Neuronal stem cell (in vitro differentiated cells): ENCODE data around the gene SLC9A7.
A peak's percentile ranks its signal among the peaks of the same experiment; 100 is the strongest.

Source experiments
- DNase-seq: peaks from one replicate; pipeline ENCODE4 v3.0.0-alpha.2; 2013; ENCODE audit warnings: low spot score
- H2AFZ ChIP-seq: one replicate; pipeline ENCODE4 v1.6.1; 2013; ENCODE audit warnings: mild to moderate bottlenecking, low read length, inconsistent platforms
- H2AK5ac ChIP-seq: 2 replicates; pipeline ENCODE4 v1.6.1; 2013; ENCODE audit warnings: low read depth, mild to moderate bottlenecking, inconsistent platforms, low read length, moderate library complexity, mixed read lengths
- H2BK120ac ChIP-seq: 2 replicates; pipeline ENCODE4 v1.6.1; 2013; ENCODE audit warnings: low read depth, mild to moderate bottlenecking, inconsistent platforms, low read length, moderate library complexity, mixed read lengths
- H2BK12ac ChIP-seq: one replicate; pipeline ENCODE4 v1.6.1; 2013; ENCODE audit warnings: low read length, inconsistent platforms
- H2BK15ac ChIP-seq: 2 replicates; pipeline ENCODE4 v1.6.1; 2013; ENCODE audit warnings: mild to moderate bottlenecking, low read length, inconsistent platforms, mixed read lengths
- H2BK5ac ChIP-seq: one replicate; pipeline ENCODE4 v1.6.1; 2013; ENCODE audit warnings: inconsistent platforms, mild to moderate bottlenecking, low read length, moderate library complexity
- H3K14ac ChIP-seq: one replicate; pipeline ENCODE4 v1.6.1; 2013; ENCODE audit warnings: low read length, inconsistent platforms
- H3K18ac ChIP-seq: 2 replicates; pipeline ENCODE4 v1.6.1; 2013; ENCODE audit warnings: low read length, inconsistent platforms
- H3K23ac ChIP-seq: 2 replicates; pipeline ENCODE4 v1.6.1; 2013; ENCODE audit warnings: low read depth, mild to moderate bottlenecking, mixed read lengths, low read length, inconsistent platforms; ENCODE audit not compliant: poor library complexity
- H3K27ac ChIP-seq: replicated peaks from 3 replicates; pipeline ENCODE4 v1.5.1; 2013; ENCODE audit warnings: low read length, inconsistent platforms
- H3K27me3 ChIP-seq, 3 experiments: 2 replicates each; pipeline ENCODE4 v1.6.1; 2013; ENCODE audit warnings: low read length in 3 of 3, mild to moderate bottlenecking in 2 of 3, inconsistent platforms in 1 of 3, low read depth in 1 of 3, mixed read lengths in 1 of 3, moderate library complexity in 1 of 3; ENCODE audit not compliant: control insufficient read depth in 3 of 3, insufficient read depth in 3 of 3
- H3K36me3 ChIP-seq, 2 donors: replicated peaks in 1 of 2; 2 replicates each; pipeline ENCODE4 v1.6.1; 2013; ENCODE audit warnings: low read length in 2 of 2; ENCODE audit not compliant: control insufficient read depth in 2 of 2, insufficient read depth in 2 of 2
- H3K4ac ChIP-seq: 2 replicates; pipeline ENCODE4 v1.6.1; 2013; ENCODE audit warnings: inconsistent platforms, mild to moderate bottlenecking, low read length, moderate library complexity
- H3K4me1 ChIP-seq, 2 donors: 1 replicate in 1 of 2; 2 replicates in 1 of 2; pipeline ENCODE4 v1.6.1; 2013; ENCODE audit warnings: low read length in 2 of 2, low read depth in 1 of 2; ENCODE audit not compliant: control insufficient read depth in 2 of 2, insufficient read depth in 1 of 2
- H3K4me2 ChIP-seq: one replicate; pipeline ENCODE4 v1.6.1; 2013; ENCODE audit warnings: mild to moderate bottlenecking, low read length, inconsistent platforms; ENCODE audit not compliant: insufficient read depth, poor library complexity, severe bottlenecking
- H3K4me3 ChIP-seq, 2 donors: 2 replicates each; pipeline ENCODE4 v1.5.1; 2013; ENCODE audit warnings: low read length in 2 of 2, mild to moderate bottlenecking in 2 of 2, inconsistent platforms in 1 of 2, moderate library complexity in 1 of 2
- H3K79me1 ChIP-seq: one replicate; pipeline ENCODE4 v1.6.1; 2013; ENCODE audit warnings: low read depth, mild to moderate bottlenecking, inconsistent platforms, low read length, moderate library complexity
- H3K9ac ChIP-seq: one replicate; pipeline ENCODE4 v1.6.1; 2013; ENCODE audit warnings: mild to moderate bottlenecking, low read depth, low read length, inconsistent platforms; ENCODE audit not compliant: poor library complexity
- H3K9me3 ChIP-seq, 2 donors: replicated peaks in 1 of 2; 2 replicates each; pipeline versions ENCODE3 to v1.6.1; 2013; ENCODE audit warnings: low read length in 2 of 2, mild to moderate bottlenecking in 2 of 2, inconsistent platforms in 1 of 2, low read depth in 1 of 2, mixed read lengths in 1 of 2, moderate library complexity in 1 of 2; ENCODE audit not compliant: control insufficient read depth in 2 of 2, insufficient read depth in 1 of 2
- H4K8ac ChIP-seq: one replicate; pipeline ENCODE4 v1.6.1; 2013; ENCODE audit warnings: low read depth, mild to moderate bottlenecking, inconsistent platforms, low read length, moderate library complexity
- H4K91ac ChIP-seq: one replicate; pipeline ENCODE4 v1.6.1; 2013; ENCODE audit warnings: low read length, low read depth, mild to moderate bottlenecking, inconsistent platforms; ENCODE audit not compliant: poor library complexity
- WGBS, 2 donors: extraction: QIAGEN DNeasy Blood & Tissue Kit; methylation state at CpG; one replicate each; pipeline ENCODE4 v1.1.7; 2013; ENCODE audit warnings: missing lambda C conversion rate in 2 of 2, mixed read lengths in 1 of 2; ENCODE audit not compliant: insufficient read length in 2 of 2, insufficient replicate concordance in 1 of 2; ENCODE audit errors: extremely low coverage in 2 of 2; 5-methylcytosine and 5-hydroxymethylcytosine counted together

SLC9A7 gene

DNA sequence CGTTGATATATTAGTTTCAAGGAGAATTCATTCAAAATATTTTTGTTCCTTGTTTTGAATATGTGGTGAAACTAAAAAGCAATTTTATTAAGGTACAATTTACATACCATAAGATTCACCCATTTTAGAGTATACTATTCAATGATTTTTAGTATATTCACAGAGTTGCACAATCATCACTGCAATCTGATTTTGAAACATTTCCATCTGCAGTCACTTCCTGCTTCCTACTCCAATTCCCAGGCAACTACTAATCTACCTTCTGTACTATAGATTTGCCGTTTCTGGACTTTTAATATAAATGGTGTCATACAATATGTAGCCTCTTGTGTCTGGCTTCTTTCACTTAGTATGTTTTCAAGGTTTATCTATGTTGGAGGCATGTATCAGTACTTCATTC, 71.3 kb downstream of the SLC9A7 start:
- WGBS, 2 donors = no CpG with 5 or more reads among the region's 2 CpGs
- H3K18ac ChIP-seq = no peak overlapping the region
- H3K27ac ChIP-seq = no peak overlapping the region
- H3K9me3 ChIP-seq = no peaks in the 10 kb centered on the region
- H4K91ac ChIP-seq = no peak overlapping the region
- H3K27me3 ChIP-seq = no peaks in the 10 kb centered on the region
- H2BK120ac ChIP-seq = no peak overlapping the region
- DNase-seq = no peak
- H2AFZ ChIP-seq = no peak overlapping the region
- no peaks in the 10 kb centered on the region for H3K79me1 ChIP-seq
- no peak overlapping the region for H4K8ac ChIP-seq
- H2AK5ac ChIP-seq = no peak overlapping the region
- H3K4ac ChIP-seq = no peak overlapping the region
- H3K9ac ChIP-seq = no peak overlapping the region
- H3K4me3 ChIP-seq = no peak overlapping the region
- H3K4me2 ChIP-seq = no peak overlapping the region
- H2BK5ac ChIP-seq = no peak overlapping the region
- no peak overlapping the region for H3K14ac ChIP-seq
- H2BK15ac ChIP-seq = no peak overlapping the region
- H3K23ac ChIP-seq = no peak overlapping the region
- H3K4me1 ChIP-seq = no peaks in the 10 kb centered on the region
- H3K36me3 ChIP-seq = no peaks in the 10 kb centered on the region
- no peak overlapping the region for H2BK12ac ChIP-seq

DNA sequence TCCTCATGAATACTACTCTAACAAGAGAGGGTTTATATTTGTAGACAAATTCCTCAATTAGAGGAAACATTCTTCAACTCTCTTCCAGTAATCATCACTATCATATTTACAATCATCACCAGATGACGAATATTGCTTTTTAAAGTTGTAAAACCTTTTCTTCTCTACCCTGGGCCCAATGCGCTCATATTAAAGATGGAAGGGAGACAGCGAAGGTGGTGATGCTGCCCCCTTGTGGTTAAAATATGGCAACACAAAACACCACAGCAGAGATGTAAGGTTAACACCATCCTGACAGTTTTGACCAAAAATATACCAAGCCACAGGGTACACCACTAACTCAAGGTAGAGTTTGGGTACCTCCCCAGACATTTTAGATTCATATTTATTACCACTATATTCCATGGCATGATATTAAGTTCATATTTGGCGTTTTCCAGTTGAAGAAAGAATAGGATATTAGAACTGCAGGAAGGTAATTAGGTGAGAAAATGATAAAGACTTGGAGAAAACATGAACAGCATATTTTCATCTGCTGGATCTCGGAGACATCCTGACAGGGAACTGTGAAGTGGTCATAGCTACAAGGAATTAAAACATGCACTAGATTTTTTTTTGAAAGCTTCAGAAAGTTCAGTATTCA, 72.8 kb downstream of the SLC9A7 start:
- no peak overlapping the region for H2AFZ ChIP-seq
- peak; percentile 32 for DNase-seq
- H3K4ac ChIP-seq = no peak overlapping the region
- H4K8ac ChIP-seq = no peak overlapping the region
- H2BK120ac ChIP-seq = no peak overlapping the region
- no peaks in the 10 kb centered on the region for H3K36me3 ChIP-seq
- H3K4me2 ChIP-seq = no peak overlapping the region
- no peak overlapping the region for H2BK5ac ChIP-seq
- H3K27me3 ChIP-seq = no peaks in the 10 kb centered on the region
- no peak overlapping the region for H2AK5ac ChIP-seq
- H2BK15ac ChIP-seq = no peak overlapping the region
- no peaks in the 10 kb centered on the region for H3K79me1 ChIP-seq
- H3K14ac ChIP-seq = no peak overlapping the region
- H4K91ac ChIP-seq = no peak overlapping the region
- no peak overlapping the region for H3K4me3 ChIP-seq
- no peak overlapping the region for H3K23ac ChIP-seq
- no peak overlapping the region for H3K18ac ChIP-seq
- H2BK12ac ChIP-seq = no peak overlapping the region
- H3K27ac ChIP-seq = no peak overlapping the region
- no CpG with 5 or more reads among the region's 5 CpGs for WGBS, 2 donors
- no peaks in the 10 kb centered on the region for H3K4me1 ChIP-seq
- H3K9ac ChIP-seq = no peak overlapping the region
- H3K9me3 ChIP-seq = no peaks in the 10 kb centered on the region

DNA sequence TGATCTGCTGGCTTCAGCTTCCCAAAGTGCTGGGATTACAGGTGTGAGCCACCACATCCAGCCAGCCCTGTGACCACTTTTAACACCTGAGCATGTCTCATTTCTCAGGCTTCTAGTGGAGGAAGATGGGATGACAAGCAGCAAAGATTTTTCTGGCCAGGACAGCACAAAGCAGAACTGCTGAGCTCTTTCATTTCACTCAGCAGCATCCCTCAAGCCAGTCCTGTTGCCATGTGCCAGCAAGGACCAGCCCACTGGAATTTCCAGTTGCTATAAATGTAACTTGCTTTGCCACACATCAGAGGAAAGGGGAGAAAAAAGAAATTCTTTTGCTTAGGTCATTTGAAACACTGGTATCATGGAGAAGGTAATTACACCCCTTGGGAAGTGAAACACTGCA, 75.9 kb downstream of the SLC9A7 start:
- Histone ChIP-seq H4K91ac (no peak overlapping the region), H3K36me3 (no peaks in the 10 kb centered on the region)

GRCh38 chrX:46681849-46682248, 77.1 kb downstream of the SLC9A7 start:
- no peak overlapping the region for H2AFZ ChIP-seq
- H3K9me3 ChIP-seq = no peaks in the 10 kb centered on the region
- no peak overlapping the region for H2BK120ac ChIP-seq
- no peaks in the 10 kb centered on the region for H3K4me1 ChIP-seq
- H2BK5ac ChIP-seq = no peak overlapping the region
- H3K27me3 ChIP-seq = no peaks in the 10 kb centered on the region
- H3K79me1 ChIP-seq = no peaks in the 10 kb centered on the region
- no peak overlapping the region for H3K9ac ChIP-seq
- H3K36me3 ChIP-seq = no peaks in the 10 kb centered on the region
- H3K4me2 ChIP-seq = no peak overlapping the region
- H2BK12ac ChIP-seq = no peak overlapping the region
- H3K18ac ChIP-seq = no peak overlapping the region
- no CpG with 5 or more reads among the region's 3 CpGs for WGBS, 2 donors
- H3K4me3 ChIP-seq = no peak overlapping the region
- no peak overlapping the region for H3K4ac ChIP-seq
- DNase-seq = no peak
- no peak overlapping the region for H3K14ac ChIP-seq
- no peak overlapping the region for H2AK5ac ChIP-seq
- H3K27ac ChIP-seq = no peak overlapping the region
- no peak overlapping the region for H2BK15ac ChIP-seq
- H3K23ac ChIP-seq = no peak overlapping the region
- no peak overlapping the region for H4K91ac ChIP-seq
- H4K8ac ChIP-seq = no peak overlapping the region

More for the DNA sequence above, 75.9 kb downstream of the SLC9A7 start:
- Histone ChIP-seq H3K79me1 (no peaks in the 10 kb centered on the region), H2BK120ac (no peak overlapping the region), H3K4me2 (no peak overlapping the region), H2BK5ac (no peak overlapping the region), H3K18ac (no peak overlapping the region), H3K9ac (no peak overlapping the region), H3K27me3 (no peaks in the 10 kb centered on the region), H2BK12ac (no peak overlapping the region), H2AFZ (no peak overlapping the region), H2AK5ac (no peak overlapping the region), H3K4ac (no peak overlapping the region), H3K4me3 (no peak overlapping the region), H3K23ac (no peak overlapping the region), H3K27ac (no peak overlapping the region), H4K8ac (no peak overlapping the region), H2BK15ac (no peak overlapping the region), H3K9me3 (no peaks in the 10 kb centered on the region), H3K14ac (no peak overlapping the region), H3K4me1 (no peaks in the 10 kb centered on the region)
- DNase-seq = no peak
